ENCODE data around the gene SMTN.

SMTN gene

GRCh38 chr22:31133911-31134310 lies 52.8 kb downstream of the SMTN start:
- DNase-seq = peak; percentile 45

GRCh38 chr22:31134688-31135087 lies 53.6 kb downstream of the SMTN start:
- DNase-seq = no peak

GRCh38 chr22:31135706-31136105 lies 54.6 kb downstream of the SMTN start:
- DNase-seq = no peak

GRCh38 chr22:31136155-31136554 lies 55.0 kb downstream of the SMTN start:
- DNase-seq = no peak

- DNase-seq = peak; percentile 45
Observed at GRCh38 chr22:31136711-31137110, 55.6 kb downstream of the SMTN start.

GRCh38 chr22:31137721-31138120 lies 56.6 kb downstream of the SMTN start:
- DNase-seq = no peak

- no peak for DNase-seq
Observed at GRCh38 chr22:31138126-31138525, 57.0 kb downstream of the SMTN start.

- DNase-seq = no peak
Observed at GRCh38 chr22:31139066-31139465, 57.9 kb downstream of the SMTN start.

GRCh38 chr22:31139866-31140716 lies 59.0 kb downstream of the SMTN start, which contains the start of gene PLA2G3:
PLA2G3 (minus strand) TSS chr22:31140508; CDS start chr22:31140354, 154 bp downstream.
- peak; percentile 94 for DNase-seq

GRCh38 chr22:31140746-31141145 lies 59.6 kb downstream of the SMTN start:
- DNase-seq = peak; percentile 48

- no peak for DNase-seq
Observed at GRCh38 chr22:31141551-31141950, 60.4 kb downstream of the SMTN start.

GRCh38 chr22:31142285-31142684 lies 61.2 kb downstream of the SMTN start:
- no peak for DNase-seq

GRCh38 chr22:31143038-31143437 lies 61.9 kb downstream of the SMTN start:
- DNase-seq = no peak

GRCh38 chr22:31143537-31143936 lies 62.4 kb downstream of the SMTN start:
- DNase-seq = no peak

- DNase-seq = no peak
Observed at GRCh38 chr22:31144223-31144622, 63.1 kb downstream of the SMTN start.

GRCh38 chr22:31148488-31148887 lies 67.4 kb downstream of the SMTN start:
- DNase-seq = no peak

GRCh38 chr22:31148953-31149627 lies 68.0 kb downstream of the SMTN start:
- DNase-seq = peak; percentile 92

GRCh38 chr22:31150615-31151014 lies 69.5 kb downstream of the SMTN start:
- no peak for DNase-seq

- DNase-seq = no peak
Observed at GRCh38 chr22:31151872-31152271, 70.8 kb downstream of the SMTN start.

- DNase-seq = no peak
Observed at GRCh38 chr22:31153357-31153756, 72.2 kb downstream of the SMTN start.
